Stimulated activated CD8-positive, alpha-beta memory T cell treated with anti-CD3 and anti-CD28 coated beads, Interleukin-4, amount 100 ng/mL, for 48 hours (primary cell): Measurements from ENCODE around the gene NOL8.

ENCODE experiments used
- DNase-seq: peaks from one replicate; pipeline ENCODE4 v3.0.0-alpha.2; 2020

Gene NOL8

DNA sequence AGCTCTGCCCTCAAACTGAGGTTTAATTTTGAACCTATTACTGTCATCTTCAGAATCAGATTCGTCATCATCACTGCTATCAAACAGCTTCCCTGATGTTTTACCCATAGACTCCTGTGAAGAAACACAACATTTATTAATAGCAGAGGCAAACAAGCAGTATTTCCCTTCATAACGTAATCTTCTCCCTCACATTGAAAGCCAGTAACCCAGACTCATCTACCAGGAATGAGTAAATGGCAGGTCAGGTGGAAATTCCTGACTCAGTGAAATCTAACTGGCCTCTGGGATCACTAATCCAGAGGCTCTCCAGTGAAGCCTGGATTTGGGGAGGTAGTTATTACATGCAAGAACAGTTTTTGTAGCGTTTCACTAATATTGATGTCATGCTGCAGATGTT lies 14.6 kb downstream of the NOL8 start:
- DNase-seq: no peak

DNA sequence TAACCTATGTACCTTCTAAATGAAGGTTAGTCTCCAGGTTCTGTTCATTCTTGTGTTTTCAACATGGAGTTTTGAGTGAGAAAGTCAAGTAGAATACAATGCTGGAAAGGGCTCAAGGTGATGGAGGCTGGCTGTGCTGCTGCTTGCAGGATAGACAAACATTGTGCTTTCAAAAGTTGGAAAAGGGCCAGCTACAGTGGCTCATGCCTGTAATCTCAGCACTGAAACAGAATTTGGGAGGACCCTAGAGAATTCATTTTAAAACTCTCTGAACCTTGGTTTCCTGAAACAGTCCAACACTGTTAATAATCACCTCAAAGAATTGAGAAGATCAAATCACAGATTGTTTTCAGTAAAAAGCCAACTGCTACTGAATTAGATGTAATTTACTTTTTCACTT lies 16.3 kb downstream of the NOL8 start:
- no peak for DNase-seq

DNA sequence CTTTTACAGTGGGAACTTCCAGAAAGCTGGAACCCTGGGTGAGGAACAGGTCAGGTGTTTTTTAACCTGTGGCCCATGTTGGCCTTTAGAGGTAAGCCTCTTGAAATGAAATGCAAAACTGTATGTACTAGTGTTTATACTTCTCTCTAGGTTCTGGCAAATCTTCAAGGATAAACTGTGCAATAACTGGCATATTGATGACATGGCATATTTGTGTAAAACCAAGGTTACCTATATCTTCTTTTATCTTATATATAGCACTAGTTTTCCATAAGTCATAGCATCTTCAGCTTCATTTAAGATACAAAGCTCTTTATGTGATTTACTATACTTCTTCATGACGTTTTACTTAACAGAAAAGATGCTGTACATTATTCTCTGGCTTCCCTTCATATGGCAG lies 24.2 kb downstream of the NOL8 start:
- DNase-seq: no peak

DNA sequence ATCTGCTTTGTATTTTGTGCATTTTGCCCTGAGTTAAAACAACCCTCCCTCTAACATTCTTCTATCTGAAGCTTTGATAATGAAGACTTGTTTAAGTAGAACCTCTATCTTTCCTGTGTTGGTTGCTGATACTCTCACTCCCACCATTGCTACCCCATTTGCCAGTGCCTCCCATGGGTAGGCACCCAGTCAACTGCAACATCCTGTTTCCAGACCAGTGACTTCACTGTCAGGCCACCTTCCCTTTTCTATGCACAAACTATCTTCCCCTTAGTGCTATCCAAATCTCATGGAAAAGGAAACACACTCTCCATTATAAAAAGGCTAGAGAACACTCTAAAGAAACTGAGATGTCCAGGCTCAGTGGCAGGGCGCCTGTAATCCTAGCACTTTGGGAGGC lies 26.0 kb downstream of the NOL8 start:
- DNase-seq: no peak

DNA sequence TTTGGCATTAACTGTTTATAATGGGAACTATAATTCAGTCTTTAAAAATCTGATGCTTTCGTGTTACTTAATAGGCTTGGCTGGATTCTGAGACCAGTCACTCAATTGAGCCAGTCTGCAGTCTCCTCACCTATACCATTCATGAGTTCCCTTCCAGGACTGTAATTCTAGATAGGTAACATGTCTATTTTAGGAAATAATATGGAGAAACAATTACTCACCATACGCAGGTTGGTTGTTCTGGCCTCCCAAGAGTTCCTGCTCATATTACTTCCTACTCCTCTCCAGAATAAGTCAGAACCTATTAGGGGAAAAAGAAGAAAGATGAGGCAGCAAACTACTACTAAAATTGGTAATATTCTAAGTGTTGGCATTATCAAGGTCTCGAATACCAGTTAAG lies 27.1 kb downstream of the NOL8 start:
- DNase-seq: no peak

DNA sequence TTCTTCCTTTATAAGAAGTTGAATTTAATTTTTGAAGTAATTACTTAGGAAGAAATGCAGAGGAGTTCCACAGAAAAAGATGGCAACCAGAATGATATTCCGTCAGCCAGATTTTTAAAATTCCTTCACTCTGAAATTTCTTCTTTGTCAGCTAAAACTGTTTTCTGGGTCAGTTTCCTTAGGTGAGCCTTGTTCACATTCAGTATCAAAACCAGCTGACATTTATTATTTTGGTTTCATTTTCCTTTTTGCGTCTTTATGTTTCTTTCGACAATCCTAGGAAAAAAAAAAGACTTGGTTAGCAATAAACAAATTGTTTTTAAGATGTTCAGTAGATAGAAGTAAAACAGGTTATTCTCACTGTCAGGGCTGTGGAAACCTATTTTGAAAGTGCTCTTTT lies 27.5 kb downstream of the NOL8 start:
- DNase-seq: no peak

DNA sequence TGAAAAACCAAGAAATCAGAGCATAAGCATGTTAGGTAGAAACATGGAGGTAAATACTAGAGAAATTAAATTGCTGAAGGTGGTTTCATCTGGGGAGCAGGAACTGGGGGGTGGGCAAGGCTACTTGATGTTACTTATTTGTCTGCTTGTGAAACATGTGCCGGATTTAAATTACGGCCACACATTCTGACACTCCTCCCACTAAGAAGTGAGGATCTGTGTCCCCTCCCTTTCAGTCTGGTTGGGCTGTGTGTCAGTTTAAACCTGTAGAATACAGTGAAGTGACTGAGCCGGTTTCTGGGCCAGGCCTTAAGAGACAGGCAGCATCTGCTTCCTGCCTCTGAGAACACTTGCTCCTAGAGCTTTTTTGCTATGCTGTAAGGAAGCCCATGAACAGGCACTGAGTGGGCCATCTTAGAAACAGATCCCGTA lies 29.3 kb downstream of the NOL8 start:
- DNase-seq: no peak

DNA sequence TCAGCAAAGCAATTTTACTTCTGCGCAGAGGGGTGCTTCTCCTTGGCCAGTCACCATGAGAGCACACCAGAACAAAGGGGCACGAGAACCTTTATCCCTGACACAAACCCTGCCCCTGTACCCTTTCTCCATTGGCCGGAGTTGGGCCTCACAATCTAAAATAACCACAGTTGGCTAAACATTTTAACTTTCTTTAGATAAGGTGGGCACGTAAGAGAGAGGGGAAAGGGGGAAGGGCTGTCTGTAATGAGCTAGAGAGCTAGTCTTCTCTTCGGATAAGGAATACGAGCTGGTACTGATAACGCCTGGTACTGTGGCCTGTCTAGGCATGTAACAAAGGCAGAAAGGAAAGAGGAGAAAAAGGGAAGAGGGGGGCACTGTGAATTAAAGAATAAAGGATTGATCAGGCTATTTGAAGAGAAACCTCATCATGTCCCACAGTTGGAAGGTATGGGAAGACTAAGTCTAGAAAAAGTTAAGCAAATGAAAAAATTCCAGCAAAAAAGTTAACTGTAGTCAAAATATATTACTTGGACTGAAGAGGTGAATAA lies 29.8 kb downstream of the NOL8 start:
- no peak for DNase-seq

DNA sequence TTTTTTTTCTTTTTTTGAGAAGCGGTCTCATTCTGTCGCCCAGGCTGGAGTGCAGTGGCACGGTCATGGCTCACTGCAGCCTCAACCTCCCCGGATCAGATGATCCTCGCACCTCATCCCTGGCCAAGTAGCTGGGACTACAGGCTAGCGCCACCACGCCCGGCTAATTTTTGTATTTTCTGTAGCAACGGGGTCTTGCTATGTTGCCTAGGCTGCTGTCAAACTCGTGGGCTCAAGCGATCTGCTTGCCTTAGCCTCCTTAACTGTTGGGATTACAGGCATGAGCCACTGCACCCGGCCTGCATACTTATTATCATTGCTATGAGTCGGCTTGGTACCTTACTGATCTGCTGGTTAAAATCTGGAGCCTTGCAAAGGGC lies 30.9 kb downstream of the NOL8 start:
- peak; percentile 41 for DNase-seq

DNA sequence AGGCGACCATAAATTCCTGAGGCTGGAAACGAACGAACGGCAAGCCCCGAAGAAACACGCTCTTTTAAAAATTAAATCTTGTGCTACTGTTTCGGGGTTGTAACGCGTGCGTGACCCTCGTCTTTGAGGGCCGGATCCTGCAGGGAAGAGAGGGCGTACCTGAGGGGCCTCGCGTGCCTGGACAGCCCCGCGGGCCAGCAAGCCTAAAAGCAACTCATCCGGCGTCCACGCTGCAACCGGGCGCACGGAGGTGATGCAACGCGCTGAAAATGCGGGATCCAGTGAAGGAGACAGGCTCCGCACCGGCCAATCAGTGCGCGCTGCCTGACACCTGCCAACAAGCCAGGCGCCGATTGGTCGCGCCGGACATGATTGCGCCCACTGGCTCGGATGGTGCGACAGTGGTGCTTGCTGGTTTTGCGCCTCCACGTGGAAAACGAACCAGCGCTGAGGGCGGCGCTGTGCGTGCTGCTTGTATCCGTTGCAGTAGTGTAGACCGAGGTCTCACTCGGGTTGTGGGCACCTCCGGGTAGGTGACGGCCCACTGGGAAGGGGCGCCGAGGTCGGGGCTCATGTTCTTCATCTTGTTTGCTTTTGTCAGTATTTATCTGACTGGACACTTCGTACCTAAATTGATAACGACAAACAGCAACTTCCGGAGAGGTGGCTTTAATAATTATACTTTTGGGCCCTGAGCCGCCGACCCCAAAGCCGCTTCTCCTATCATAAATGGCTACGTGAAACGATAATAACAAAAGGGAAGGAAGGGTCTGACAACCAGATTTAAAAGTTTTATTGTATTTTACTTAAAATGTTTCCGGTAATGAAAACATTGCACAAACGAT lies 31.5 kb downstream of the NOL8 start, which contains the start of gene IARS1:
Gene IARS1, minus strand, starts transcription at position 246 of the 845 bp plus-strand sequence. CDS start 4,278 bp downstream, outside the sequence.
- peak; percentile 100 for DNase-seq

DNA sequence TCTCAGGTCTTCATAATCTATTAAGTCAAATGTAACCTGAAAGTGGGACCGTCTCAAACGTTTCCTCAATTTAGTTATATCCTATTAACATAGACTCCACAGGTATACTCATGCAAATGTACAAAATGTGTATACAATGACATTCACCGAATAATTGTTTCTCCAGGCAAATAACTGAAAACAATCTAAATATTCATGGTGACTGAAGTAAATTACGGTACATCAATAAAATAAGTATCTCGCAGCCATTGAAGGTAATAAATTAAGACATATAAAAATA lies 32.1 kb downstream of the NOL8 start:
- DNase-seq: no peak

DNA sequence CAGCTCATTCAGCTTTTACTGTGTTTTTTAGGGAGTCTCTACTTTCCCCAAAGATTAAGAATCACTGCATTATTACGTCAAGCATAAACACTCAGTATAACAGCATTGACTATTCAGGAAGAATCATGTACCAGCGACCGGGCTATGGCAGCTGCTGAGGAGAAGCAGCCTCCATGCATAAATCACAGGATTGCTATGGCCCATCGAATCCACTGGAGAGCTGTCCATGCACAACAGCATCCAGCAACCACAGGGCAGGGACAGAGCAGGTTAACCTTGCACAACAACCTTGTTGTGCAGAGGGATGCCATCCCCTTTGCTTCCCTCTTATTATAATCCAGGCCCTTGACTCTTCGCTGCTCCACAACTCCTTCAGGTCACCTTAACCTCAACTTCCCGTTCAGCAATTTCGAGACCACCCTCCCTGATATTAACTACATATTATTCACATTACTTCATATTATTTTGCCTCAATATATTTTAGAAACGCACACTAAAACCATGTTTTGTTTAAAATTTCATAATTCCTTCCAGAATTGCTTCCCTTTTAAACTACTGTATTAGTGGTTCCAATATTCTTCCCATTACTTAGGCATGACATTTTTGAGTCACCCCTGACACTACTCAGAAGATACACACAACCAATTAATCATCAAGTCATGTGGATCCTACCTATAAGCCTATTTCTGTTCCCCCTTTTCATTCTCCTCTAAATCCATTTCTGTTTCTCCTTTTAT lies 32.6 kb downstream of the NOL8 start:
- no peak for DNase-seq

DNA sequence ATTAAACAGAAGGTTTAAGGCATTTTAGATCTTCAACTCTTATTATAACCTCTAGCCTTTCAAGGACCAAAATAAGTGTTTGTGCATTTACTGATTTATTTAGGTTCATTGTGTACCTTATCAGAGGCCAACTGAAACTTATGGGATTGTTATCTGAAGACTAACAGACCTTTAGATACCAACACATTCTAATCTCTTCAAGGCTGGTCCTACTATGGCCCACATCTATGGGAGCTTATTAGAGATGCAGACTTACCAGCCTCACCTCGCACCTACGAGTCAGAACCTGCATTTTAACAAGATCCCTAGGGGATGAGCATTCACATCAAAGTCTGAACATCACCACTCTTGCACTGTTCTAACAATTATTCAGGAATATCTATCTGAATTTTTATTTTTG lies 33.6 kb downstream of the NOL8 start:
- DNase-seq: no peak

DNA sequence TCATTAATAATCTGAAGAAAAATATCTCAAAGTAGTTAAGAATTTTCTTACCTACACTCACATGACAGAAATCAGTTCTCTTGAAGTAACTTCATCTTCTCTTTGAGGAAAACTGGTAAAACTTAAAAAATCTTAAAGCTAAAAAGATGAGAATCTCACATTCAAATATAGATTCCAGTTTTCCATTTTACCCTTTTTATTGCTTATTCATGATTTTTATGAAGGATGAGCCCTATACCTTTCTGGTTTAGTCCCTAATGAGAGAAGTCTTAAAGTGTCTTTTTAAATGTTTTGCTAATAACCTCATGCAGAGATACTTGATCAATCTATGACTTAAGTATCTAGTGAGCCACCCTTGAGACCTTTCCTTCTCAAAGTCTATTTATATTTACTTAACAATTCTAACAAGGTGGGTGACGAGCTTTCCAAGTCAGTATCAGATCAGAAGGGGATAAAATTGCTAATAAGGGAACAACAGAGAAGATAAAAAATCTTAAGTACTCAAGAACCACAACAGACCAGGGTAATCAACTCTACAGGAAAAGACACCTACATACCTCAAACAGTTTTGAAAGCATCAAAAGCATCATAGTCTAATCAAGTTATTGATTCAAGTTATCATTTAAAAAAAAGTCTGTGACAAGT lies 34.2 kb downstream of the NOL8 start:
- DNase-seq: no peak

DNA sequence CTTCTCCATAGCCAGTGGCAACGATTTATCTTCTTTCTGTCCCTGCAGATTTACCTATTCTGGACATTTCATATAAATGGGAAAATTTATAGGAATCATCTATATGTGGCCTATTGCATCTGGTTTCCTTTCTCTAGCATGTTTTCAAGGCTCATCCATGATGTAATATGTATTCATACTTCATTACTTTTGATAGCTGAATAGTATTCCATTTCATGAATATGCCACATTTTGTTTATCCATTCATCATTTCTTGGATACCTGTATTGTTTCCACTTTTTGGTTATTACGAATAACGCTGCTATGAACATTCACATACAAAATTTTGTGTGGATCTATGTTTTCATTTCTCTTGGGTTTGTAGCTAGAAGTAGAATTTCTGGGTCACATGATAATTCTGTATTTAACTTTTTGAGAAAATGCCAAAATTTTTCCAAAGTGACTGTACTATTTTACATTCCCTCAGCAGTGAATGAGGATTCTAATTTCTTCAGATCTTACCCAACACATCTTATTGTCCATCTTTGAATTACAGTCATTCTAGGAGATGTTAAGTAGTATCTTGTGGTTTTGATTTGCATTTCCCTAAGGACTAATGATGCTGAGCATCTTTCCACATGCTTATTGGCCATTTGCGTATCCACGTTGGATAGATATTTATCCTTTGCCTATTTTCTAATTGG lies 35.3 kb downstream of the NOL8 start:
- no peak for DNase-seq

DNA sequence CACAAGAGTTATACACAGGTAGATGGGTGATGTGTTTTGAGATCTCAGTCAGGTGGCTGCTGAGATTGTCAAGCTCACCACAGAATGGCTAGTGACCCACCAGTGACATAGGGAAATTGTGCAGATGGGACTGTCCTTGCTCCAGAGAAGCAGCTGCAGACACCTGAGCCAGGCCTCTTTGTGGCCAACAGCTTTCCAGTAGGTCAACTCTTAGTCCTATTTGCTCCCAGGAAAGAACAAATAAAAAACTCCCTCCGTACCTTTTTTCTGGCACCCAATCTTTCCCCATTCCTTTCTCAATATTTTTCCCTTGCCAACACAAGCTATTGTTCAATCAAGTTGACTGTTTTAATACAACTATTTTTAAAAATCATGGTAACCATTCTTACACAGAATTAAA lies 45.8 kb downstream of the NOL8 start:
- DNase-seq: no peak

DNA sequence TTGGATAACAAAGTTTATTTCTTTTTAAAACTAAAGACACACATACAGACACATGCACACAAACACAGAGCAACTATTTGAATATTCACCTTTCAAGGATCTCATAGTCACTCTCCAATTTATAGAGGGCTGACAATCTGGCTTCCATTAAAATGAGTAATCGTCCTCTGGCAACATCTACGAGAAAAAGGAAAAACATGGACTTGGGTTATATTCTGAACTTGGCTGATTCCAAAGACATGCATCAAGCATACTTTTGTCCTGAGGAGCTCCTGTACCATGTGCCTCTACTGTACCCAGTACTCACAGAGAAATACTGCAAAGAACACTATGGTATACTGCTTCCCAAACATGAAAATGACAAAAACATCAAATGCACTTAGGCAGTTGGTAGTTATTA lies 47.0 kb downstream of the NOL8 start:
- no peak for DNase-seq

DNA sequence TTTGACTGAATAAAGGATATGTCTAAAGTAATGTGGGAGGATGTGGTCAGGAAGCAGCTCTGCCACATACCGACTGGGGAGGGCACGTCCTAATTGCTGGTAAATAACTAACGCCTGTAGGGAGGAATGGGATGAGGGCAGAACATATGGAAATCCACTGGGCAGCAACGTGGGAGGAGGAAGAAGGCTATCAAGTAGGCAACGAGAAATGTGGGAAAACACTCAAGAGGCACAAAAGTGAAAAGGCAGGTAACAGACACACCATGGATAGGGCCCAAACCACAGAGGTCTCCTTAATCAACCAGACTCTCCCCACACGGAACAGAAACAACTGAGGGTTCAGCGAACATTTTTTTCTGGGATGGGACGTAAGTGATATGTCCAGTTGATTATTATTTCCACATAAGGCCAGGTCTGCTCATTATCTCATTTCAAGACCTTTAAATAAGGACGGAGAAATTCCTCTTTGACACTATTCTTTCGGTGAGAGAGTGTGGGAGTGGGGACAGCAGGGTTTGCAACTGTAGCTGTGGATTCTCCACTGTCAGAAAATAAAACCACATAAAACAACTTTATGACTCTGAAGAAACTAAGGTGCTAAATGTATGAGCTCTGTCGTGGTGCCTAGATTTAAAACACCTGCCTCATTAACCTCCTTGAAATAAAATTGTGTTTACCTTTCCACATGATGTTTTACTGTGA lies 48.7 kb downstream of the NOL8 start:
- DNase-seq: no peak

DNA sequence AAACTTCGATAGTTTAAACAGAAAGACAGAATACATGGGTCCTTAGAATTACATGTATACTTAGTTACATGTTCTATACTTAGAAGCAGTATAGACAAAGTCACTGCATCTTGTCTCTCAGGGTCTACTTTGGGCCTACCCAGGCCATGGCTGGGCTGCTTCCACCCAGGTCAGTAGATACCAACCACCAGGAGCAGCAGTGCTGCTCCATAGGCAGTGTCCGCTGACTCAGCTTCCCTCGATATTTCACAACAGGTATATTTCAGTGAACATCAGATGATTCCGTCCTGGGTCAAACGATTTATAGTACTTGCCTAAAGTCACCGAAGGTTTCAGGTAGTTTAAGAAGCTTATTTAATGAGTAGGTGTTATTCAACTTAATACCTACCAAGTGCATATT lies 49.6 kb downstream of the NOL8 start:
- no peak for DNase-seq

DNA sequence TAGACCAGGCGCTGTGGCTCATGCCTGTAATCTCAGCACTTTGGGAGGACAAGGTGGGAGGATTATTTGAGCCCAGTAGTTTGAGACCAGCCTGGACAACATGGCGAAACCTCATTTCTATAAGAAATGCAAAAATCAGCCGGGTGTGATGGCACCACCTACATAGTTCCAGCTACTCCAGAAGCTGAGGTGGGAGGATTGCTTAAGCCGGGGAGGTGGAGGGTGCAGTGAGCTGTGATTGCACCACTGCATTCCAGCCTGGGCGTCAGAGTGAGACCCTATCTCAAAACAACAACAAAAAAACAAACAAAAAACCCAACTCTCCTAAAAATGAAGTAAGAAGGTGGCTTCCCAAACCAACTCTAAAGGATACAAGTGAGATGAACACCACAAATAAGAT lies 54.6 kb downstream of the NOL8 start:
- no peak for DNase-seq

DNA sequence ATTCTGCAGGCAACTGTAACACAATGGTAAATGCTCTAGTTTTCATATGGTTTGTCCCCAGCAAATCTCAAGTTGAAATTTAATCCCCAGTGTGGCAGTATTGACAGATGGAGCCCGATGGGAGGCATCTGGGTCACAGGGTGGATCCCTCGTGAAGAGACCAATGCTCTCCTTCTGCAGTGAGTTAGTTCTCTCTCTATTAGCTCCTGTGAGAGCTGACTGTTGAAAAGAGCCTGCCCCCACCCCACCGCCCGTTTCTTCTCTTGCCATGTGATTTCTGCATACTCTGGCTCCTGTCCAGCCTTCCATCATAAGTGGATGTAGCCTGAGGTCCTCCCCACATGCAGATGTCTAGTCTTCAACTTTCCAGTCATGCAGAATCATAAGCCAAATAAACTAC lies 58.7 kb downstream of the NOL8 start:
- no peak for DNase-seq

DNA sequence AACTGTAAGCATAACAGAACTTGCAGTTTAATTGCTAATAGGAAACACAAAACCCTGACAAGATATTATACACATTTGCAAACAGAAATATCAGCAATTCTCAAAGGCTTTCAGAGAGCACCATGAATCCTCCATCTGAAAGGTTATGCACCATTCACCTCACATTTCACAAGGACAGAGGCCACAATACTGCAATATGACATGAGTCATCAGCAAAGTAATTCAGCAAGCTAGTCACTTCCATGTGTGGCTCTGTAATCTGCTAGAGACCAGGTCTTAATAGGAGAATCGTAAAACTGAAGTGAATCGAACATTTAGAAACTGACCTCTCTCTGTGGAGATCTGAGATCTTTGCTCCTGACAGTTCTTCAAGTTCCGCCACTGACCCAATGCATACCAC lies 60.0 kb downstream of the NOL8 start:
- no peak for DNase-seq

DNA sequence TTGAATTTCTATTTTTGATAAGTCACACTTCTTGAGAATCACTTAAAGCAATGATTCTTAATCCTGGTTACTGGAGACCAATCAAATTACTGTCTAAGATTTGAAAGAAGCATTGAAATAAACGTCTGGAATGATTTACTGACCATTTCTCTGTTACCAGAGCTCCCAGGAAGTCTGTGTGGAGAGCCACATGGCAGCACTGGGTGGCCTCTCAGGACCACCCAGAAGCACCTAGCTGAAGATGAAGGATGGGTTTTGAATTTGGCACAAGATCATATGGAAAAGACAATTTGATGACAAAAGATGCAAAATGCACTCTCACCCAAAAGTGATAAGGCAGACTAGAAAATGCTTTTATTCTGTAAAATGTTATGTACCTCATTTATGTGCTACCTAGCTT lies 62.0 kb downstream of the NOL8 start:
- no peak for DNase-seq
